ENCODE results near the gene G3BP2. TPM values are rescaled to one million over a fixed set of nuclear protein-coding genes. Genes with fewer than 3 reads are reported as not detected.
A peak's percentile ranks its signal among the peaks of the same experiment; 100 is the strongest.

The G3BP2 gene
- total RNA-seq, 4 donors from 2014 or later = 98.6 to 152 (median 129) TPM

DNA sequence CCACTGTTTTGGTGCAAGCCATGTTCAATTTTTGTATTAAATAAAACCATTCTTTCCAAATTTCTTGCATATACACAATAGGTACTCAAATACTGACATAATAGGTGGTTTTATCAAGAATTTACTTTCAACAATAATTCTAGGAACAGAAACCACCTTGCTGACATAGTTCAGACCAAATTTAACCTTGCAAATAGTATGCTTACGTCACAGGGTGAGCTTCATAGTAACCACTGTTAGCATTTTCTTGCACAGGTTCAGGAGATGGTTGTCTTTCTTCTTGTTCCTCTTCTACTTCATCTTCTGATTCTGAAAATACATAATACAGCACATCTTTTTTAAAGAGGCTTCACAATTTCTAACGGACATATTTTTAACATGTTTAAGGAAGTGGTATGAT, 17.6 kb downstream of the G3BP2 start:
- ATAC-seq = no peak
- Histone ChIP-seq H3K4me3 (no peak overlapping the region), H3K9me3 (no peaks in the 10 kb centered on the region), H3K27ac (no peak overlapping the region), H3K36me3 (peaks cover 3 to 84% of the 10 kb centered on the region in 2 donors), H3K27me3 (no peaks in the 10 kb centered on the region), H3K4me1 (peaks cover 0 to 23% (median 0%) of the 10 kb centered on the region in 3 donors)
- WGBS, 2 donors (ENCODE audit: low coverage in 1 of 2) = 81 to 93% methylated on average over 2 of the region's 2 CpGs
- TF ChIP-seq POLR2A (IDR thresholded peaks at IDR 0.05) = no peak

DNA sequence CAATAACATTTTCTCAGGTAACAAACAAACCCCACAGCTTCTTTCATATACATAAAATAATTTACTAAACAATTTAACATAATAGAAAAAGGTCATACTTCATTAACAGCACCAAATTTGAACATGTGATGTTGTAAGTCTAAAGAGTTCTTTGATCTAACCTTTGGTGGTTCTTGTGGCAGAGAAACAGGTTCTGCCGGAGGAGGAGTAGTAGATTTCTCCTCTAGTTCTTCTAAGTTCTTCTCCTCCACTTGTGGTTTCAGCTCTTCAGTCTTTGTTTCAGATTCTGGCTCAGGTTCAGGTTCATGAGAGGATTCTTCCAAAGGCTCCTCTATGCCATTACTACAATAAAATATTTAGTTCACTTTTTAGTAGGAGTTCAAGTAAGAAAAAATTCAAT, 18.3 kb downstream of the G3BP2 start:
- no peak for ATAC-seq
- Histone ChIP-seq H3K4me3 (no peak overlapping the region), H3K9me3 (no peaks in the 10 kb centered on the region), H3K27ac (no peak overlapping the region), H3K4me1 (peaks cover 0 to 16% (median 0%) of the 10 kb centered on the region in 3 donors), H3K27me3 (no peaks in the 10 kb centered on the region), H3K36me3 (peaks cover 3 to 88% of the 10 kb centered on the region in 2 donors)
- WGBS, 2 donors (ENCODE audit: low coverage in 1 of 2) = 95 to 100% methylated on average over 1 of the region's 1 CpG
- no peak for TF ChIP-seq EP300 (IDR thresholded peaks at IDR 0.05)
- TF ChIP-seq POLR2A (IDR thresholded peaks at IDR 0.05) = no peak
- no peak for TF ChIP-seq POLR2AphosphoS5 (IDR thresholded peaks at IDR 0.05)
- TF ChIP-seq, protein P1, sequence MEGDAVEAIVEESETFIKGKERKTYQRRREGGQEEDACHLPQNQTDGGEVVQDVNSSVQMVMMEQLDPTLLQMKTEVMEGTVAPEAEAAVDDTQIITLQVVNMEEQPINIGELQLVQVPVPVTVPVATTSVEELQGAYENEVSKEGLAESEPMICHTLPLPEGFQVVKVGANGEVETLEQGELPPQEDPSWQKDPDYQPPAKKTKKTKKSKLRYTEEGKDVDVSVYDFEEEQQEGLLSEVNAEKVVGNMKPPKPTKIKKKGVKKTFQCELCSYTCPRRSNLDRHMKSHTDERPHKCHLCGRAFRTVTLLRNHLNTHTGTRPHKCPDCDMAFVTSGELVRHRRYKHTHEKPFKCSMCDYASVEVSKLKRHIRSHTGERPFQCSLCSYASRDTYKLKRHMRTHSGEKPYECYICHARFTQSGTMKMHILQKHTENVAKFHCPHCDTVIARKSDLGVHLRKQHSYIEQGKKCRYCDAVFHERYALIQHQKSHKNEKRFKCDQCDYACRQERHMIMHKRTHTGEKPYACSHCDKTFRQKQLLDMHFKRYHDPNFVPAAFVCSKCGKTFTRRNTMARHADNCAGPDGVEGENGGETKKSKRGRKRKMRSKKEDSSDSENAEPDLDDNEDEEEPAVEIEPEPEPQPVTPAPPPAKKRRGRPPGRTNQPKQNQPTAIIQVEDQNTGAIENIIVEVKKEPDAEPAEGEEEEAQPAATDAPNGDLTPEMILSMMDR (IDR thresholded peaks at IDR 0.05) = no peak

DNA sequence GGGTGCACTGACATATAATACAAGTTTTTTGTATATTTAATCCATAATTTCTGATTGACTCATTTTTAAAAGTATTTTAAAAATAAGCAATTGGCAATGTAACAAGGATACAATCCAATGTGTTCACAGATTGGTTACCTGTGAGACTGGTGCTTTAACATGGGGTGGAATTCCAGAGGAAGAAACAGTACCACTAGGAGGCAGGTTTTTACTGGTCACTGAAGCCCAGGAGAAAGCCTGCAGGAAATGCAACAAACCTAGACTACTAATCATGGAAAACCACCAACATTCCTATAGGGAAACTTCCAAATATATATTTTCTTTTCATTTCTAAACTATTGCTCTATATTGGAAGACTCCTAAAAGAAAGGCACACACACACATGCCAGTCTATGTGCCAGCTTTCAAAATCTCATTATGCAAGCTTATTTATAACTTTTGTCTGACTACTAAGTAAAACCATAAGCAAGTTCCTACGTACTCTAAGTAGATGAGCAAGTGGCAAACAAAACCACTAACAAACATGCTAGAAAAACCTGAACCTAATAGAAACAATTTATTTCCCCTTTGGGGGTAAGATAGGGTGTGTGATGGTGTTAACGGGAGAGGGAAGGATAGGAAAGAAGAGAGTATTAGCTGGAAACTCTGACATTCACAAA, 19.2 kb downstream of the G3BP2 start:
- 52 to 64% methylated on average over 2 of the region's 2 CpGs for WGBS, 2 donors (ENCODE audit: low coverage in 1 of 2)
- no peak overlapping the region for H3K4me3 ChIP-seq
- no peaks in the 10 kb centered on the region for H3K27me3 ChIP-seq
- peaks cover 3 to 94% of the 10 kb centered on the region in 2 donors for H3K36me3 ChIP-seq
- TF ChIP-seq, protein P1 (IDR thresholded peaks at IDR 0.05) = peak; percentile 21 to 56 (median 45)
- no peak for TF ChIP-seq POLR2A (IDR thresholded peaks at IDR 0.05)
- TF ChIP-seq EP300 (IDR thresholded peaks at IDR 0.05) = no peak
- no peak for TF ChIP-seq POLR2AphosphoS5 (IDR thresholded peaks at IDR 0.05)
- ATAC-seq = no peak
- no peak overlapping the region for H3K27ac ChIP-seq
- no peaks in the 10 kb centered on the region for H3K9me3 ChIP-seq
- peaks cover 0 to 7% (median 0%) of the 10 kb centered on the region in 3 donors for H3K4me1 ChIP-seq

DNA sequence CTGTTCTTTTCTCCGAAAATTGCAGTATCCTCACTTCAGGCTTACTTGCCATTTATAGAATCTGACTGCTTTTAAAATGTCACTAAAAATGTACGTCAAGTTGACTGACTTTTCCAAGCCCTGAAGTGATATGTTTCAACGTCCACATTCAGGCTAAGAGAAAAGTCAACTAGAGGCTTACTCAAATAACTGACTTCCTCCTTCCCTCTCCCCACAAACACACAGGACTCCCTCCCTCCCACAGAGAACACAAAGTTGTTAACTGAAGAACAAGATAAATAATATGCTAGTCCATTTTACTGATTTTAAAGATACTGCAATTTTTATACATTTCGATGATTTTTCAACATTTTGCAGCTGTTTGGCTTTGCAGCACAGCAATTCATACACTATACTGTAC, 29.1 kb downstream of the G3BP2 start:
- no peaks in the 10 kb centered on the region for H3K9me3 ChIP-seq
- no peak overlapping the region for H3K4me3 ChIP-seq
- TF ChIP-seq POLR2A (IDR thresholded peaks at IDR 0.05) = no peak
- TF ChIP-seq, protein P1 (IDR thresholded peaks at IDR 0.05) = no peak
- no peak for TF ChIP-seq POLR2AphosphoS5 (IDR thresholded peaks at IDR 0.05)
- no peak for TF ChIP-seq EP300 (IDR thresholded peaks at IDR 0.05)
- peaks cover 0 to 11% (median 0%) of the 10 kb centered on the region in 3 donors for H3K4me1 ChIP-seq
- H3K27me3 ChIP-seq = no peaks in the 10 kb centered on the region
- H3K36me3 ChIP-seq = peaks cover 0 to 54% of the 10 kb centered on the region in 2 donors
- no peak overlapping the region for H3K27ac ChIP-seq
- no peak for ATAC-seq
- 59 to 63% methylated on average over 4 of the region's 4 CpGs for WGBS, 2 donors (ENCODE audit: low coverage in 1 of 2)

DNA sequence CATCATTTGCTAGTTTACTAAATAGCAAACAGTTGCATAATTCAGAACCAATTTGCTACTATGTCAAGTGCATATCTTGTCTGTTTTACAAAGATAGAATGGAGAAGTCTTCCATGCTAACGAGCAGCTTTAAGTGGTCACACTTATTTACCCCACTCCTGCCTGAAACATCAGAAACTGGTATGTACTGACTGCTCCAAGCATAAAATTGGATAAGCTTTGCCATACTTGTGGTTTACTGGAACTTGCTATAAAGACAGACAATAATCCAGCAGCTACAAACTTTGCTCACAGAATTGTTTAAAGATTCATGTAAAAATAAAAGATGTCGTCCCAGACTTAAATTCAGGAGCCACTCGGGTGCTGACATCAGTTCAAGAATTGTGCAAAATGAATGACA, 29.6 kb downstream of the G3BP2 start:
- TF ChIP-seq, protein P1 (IDR thresholded peaks at IDR 0.05) = no peak
- no peak for TF ChIP-seq POLR2AphosphoS5 (IDR thresholded peaks at IDR 0.05)
- TF ChIP-seq EP300 (IDR thresholded peaks at IDR 0.05) = no peak
- TF ChIP-seq POLR2A (IDR thresholded peaks at IDR 0.05) = no peak
- H3K27ac ChIP-seq = no peak overlapping the region
- H3K36me3 ChIP-seq = peaks cover 0 to 51% of the 10 kb centered on the region in 2 donors
- WGBS, 2 donors (ENCODE audit: low coverage in 1 of 2) = 34 to 62% methylated on average over 3 of the region's 3 CpGs
- H3K4me3 ChIP-seq = no peak overlapping the region
- H3K27me3 ChIP-seq = no peaks in the 10 kb centered on the region
- no peaks in the 10 kb centered on the region for H3K9me3 ChIP-seq
- ATAC-seq = no peak
- H3K4me1 ChIP-seq = peaks cover 0 to 11% (median 0%) of the 10 kb centered on the region in 3 donors

Data from gastroesophageal sphincter (tissue), 4 donors.